ENCODE measurements around the gene SGK1.

DNA sequence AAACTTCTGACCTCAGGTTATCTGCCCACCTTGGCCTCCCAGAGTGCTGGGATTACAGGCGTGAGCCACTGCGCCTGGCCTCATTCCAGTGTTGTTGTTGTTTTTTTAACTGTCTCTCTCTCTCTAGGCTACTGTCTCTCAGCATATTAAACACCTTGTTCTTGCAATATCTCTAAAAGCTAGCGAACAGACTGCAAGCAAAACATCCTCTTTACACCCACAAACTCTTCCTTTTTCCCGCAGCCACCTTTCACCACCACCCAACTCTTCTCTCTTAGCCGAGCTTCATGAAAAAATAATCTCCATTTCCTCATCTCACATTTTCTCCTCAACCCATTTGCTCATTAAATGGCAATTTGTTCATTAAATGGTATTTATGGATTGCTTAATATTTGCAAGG is 45.5 kb downstream of the SGK1 start:
- no peak for TF ChIP-seq CTCF (optimal IDR thresholded peaks at IDR 0.05 in 1 of 3, IDR thresholded peaks at IDR 0.05 in 1 of 3, conservative IDR thresholded peaks at IDR 0.05 in 1 of 3; ENCODE audit: extremely low read depth in 1 of 3, insufficient read depth in 2 of 3, low read length in 3 of 3)
- no peak for TF ChIP-seq EZH2 (IDR thresholded peaks at IDR 0.05; ENCODE audit: low read length)

Measured in keratinocyte (primary cell).